Right atrium auricular region (tissue), 2 donors: ENCODE measurements around the gene SPTBN1. TPM values are rescaled to one million over a fixed set of nuclear protein-coding genes. Genes with fewer than 3 reads are reported as not detected.
A peak's percentile ranks its signal among the peaks of the same experiment; 100 is the strongest.

Experiments
- DNase-seq: peaks from one replicate; pipeline ENCODE4 v3.0.0-alpha.2; 2019; ENCODE audit warnings: low spot score
- H3K27ac ChIP-seq, 2 donors: fragments of 200-600 bp; sonication (generic); 1 replicate in 1 of 2; 2 replicates in 1 of 2; pipeline ENCODE4 v1.5.1; 2016 to 2019
- H3K27me3 ChIP-seq, 2 donors: fragments of 200-600 bp; sonication (generic); one replicate each; pipeline versions ENCODE4 v1.5.1 to v1.6.0; 2017 to 2019
- H3K36me3 ChIP-seq: fragments of 200-600 bp; sonication (generic); one replicate; pipeline ENCODE4 v1.5.1; 2016
- H3K4me1 ChIP-seq, 2 donors: fragments of 200-600 bp; sonication (generic); one replicate each; pipeline versions ENCODE4 v1.5.1 to v1.6.0; 2017 to 2019
- H3K4me3 ChIP-seq, 2 donors: fragments of 200-600 bp; sonication (generic); 1 replicate in 1 of 2; 2 replicates in 1 of 2; pipeline ENCODE4 v1.5.1; 2017 to 2019; ENCODE audit warnings: mild to moderate bottlenecking in 1 of 2, moderate library complexity in 1 of 2
- H3K9me3 ChIP-seq, 2 donors: fragments of 200-600 bp; sonication (generic); one replicate each; pipeline ENCODE4 v1.5.1; 2019
- total RNA-seq, 2 donors: library from RNA; depleted of rRNA; stranded (reverse); fragments of >200 nt; gene quantifications; one replicate each; pipeline ENCODE4 v1.1.0, GENCODE V29; 2016
- TF ChIP-seq, protein P1 (sequence below), 2 donors: fragments of 200-600 bp; sonication (generic); IDR thresholded peaks; one replicate each; pipeline ENCODE4 v1.5.1; 2019; ENCODE audit warnings: antibody characterized with exemption in 2 of 2

SPTBN1 gene
- total RNA-seq, 2 donors from 2014 or later = 265 to 382 TPM

DNA sequence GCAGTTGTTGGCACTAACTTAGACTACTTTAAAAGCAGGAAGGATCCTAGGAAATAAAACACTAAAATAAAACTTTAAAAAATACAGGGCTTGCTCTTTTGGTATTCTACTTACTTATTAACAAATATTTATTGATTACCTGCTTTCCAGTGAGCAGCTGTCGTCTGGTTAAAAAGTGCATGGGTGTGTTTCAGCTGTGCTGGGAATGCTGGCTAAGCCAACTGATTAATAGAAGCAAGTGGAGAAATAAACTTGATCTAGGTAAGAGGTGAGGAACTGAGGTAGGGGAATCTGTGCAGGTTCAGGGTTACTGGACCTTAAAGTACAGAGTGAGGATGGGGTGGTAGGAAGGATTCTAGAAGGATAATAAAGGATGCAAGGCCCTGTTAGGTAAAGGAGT, 110.8 kb downstream of the SPTBN1 start:
- DNase-seq = no peak
- peaks cover 4% of the 10 kb centered on the region for H3K36me3 ChIP-seq
- H3K9me3 ChIP-seq = no peaks in the 10 kb centered on the region
- no peak overlapping the region for H3K4me3 ChIP-seq
- no peaks in the 10 kb centered on the region for H3K27me3 ChIP-seq
- H3K27ac ChIP-seq = no peak overlapping the region
- H3K4me1 ChIP-seq = peaks cover 0 to 72% of the 10 kb centered on the region in 2 donors
- TF ChIP-seq, protein P1, sequence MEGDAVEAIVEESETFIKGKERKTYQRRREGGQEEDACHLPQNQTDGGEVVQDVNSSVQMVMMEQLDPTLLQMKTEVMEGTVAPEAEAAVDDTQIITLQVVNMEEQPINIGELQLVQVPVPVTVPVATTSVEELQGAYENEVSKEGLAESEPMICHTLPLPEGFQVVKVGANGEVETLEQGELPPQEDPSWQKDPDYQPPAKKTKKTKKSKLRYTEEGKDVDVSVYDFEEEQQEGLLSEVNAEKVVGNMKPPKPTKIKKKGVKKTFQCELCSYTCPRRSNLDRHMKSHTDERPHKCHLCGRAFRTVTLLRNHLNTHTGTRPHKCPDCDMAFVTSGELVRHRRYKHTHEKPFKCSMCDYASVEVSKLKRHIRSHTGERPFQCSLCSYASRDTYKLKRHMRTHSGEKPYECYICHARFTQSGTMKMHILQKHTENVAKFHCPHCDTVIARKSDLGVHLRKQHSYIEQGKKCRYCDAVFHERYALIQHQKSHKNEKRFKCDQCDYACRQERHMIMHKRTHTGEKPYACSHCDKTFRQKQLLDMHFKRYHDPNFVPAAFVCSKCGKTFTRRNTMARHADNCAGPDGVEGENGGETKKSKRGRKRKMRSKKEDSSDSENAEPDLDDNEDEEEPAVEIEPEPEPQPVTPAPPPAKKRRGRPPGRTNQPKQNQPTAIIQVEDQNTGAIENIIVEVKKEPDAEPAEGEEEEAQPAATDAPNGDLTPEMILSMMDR (IDR thresholded peaks at IDR 0.05) = no peak

DNA sequence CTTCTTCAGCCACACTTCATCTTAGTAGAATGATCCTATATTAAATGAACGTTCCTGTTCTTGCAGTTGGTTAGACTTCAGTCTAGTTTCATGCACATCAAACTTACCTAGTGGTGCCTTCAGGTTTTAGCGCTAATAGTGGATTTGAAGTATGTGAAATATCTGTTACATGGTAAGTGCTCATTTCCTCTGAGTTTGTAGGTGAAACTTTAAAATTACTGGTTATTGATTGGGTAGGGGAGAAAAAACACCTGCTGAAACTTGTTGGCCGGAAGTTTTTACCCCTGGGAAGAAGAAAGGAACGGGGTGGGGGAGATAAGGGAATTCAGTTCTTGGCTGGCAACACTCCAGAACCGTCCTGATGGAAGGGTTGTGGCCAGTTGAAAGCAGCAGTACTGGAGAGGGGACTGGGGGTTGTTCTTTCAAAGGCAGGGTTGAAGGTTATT, 112.8 kb downstream of the SPTBN1 start:
- DNase-seq = no peak
- no peaks in the 10 kb centered on the region for H3K36me3 ChIP-seq
- TF ChIP-seq, protein P1 (IDR thresholded peaks at IDR 0.05) = no peak
- no peaks in the 10 kb centered on the region for H3K9me3 ChIP-seq
- H3K27ac ChIP-seq = peak overlapping the region in 1 of 2 donors; percentile 47
- no peak overlapping the region for H3K4me3 ChIP-seq
- peaks cover 0 to 79% of the 10 kb centered on the region in 2 donors for H3K4me1 ChIP-seq
- H3K27me3 ChIP-seq = no peaks in the 10 kb centered on the region

DNA sequence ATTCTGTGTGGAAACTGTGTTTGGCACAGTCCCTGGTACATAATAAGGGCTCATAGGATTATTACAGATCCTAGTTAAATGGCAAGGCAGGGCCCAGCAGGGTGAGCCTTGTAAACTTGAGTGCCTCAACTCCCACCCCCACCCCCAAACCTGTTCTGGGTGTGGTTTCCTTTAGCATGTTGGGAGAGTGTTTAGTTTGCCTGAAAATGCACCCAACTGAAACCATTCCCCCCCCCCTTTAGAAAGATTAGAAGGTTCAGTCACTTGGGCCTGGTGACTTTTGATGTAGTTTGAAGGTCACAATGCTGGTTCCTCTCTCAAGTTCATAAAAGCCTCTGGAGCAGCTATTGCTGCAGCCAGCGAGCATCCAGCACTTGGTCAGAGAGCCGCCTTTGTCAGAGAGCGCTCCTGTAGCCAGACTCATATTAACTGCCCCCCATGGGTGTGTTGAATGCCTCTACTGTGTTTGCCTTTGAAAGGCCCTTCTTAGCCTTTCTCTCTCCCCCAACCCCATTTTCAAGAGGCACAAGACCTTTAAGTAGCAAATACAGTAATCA, 113.7 kb downstream of the SPTBN1 start:
- H3K27me3 ChIP-seq = no peaks in the 10 kb centered on the region
- H3K4me3 ChIP-seq = no peak overlapping the region
- TF ChIP-seq, protein P1 (IDR thresholded peaks at IDR 0.05) = no peak
- no peaks in the 10 kb centered on the region for H3K36me3 ChIP-seq
- no peaks in the 10 kb centered on the region for H3K9me3 ChIP-seq
- DNase-seq = no peak
- peak overlapping the region; percentile 12 to 47 for H3K27ac ChIP-seq
- H3K4me1 ChIP-seq = peaks cover 0 to 81% of the 10 kb centered on the region in 2 donors

DNA sequence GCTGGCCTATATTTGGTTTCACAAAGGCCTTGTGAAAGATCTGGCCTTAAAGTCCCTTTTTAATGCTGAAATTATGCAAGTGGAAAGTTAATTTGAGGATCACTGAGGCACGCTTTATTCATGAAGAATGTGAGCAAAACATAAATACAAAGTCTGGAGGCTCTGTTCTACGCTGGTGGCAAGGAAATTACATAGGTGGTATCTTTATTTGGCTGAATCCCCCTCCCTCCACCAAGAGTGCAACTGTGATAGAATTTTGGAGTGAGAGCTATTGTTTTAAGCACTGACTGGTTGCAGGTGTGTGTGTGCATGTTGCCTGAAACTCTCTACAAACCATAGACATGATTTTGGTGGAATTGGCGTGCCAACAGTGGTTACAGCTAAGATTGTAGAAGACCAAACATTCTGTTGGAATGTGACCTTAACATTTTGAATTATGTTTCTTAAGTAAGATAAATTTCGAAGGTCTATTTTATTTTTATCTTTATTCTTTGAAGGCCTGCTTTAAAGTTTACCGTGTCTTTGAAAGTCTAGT, 114.3 kb downstream of the SPTBN1 start:
- peak overlapping the region; percentile 47 to 77 for H3K27ac ChIP-seq
- no peaks in the 10 kb centered on the region for H3K27me3 ChIP-seq
- peaks cover 0 to 81% of the 10 kb centered on the region in 2 donors for H3K4me1 ChIP-seq
- no peaks in the 10 kb centered on the region for H3K36me3 ChIP-seq
- H3K9me3 ChIP-seq = no peaks in the 10 kb centered on the region
- H3K4me3 ChIP-seq = no peak overlapping the region
- TF ChIP-seq, protein P1 (IDR thresholded peaks at IDR 0.05) = no peak
- no peak for DNase-seq

DNA sequence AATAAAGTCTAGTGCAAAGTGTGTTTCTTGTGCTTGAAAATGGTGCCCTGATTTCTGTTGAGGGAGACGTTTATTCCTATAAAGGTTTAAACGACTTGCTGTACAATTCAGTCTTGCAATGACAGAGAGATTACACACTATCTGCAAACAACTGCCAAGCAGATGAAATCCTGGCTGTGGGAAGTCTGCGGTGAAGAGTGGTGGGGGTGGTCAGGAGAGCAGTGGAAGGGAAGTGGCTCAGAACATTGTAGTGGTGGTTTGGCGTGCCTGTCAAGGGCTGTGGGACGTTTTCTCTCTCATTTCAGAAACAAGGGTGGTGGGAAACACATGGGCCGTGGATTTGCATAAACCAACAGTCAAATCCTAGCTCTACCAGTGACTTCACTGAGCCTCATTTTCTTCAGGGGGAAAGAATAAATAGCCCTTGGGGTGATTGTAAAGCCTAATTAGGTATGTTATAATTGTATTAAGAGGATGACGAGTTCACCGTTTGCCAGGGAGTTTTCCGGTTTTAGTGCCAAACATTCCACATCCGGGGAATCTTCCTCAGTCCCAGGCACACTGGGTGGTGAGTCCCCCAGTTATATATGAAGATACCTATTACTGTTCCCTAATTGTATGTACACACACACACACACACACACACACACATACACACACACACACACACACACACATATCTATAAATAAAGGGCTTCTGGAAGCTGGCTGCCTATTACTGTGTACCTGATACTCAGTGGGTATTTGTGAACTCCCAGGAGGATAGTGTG, 115.0 kb downstream of the SPTBN1 start:
- no peaks in the 10 kb centered on the region for H3K36me3 ChIP-seq
- no peak for DNase-seq
- TF ChIP-seq, protein P1 (IDR thresholded peaks at IDR 0.05) = no peak
- peaks cover 0 to 85% of the 10 kb centered on the region in 2 donors for H3K4me1 ChIP-seq
- no peaks in the 10 kb centered on the region for H3K9me3 ChIP-seq
- no peaks in the 10 kb centered on the region for H3K27me3 ChIP-seq
- no peak overlapping the region for H3K4me3 ChIP-seq
- H3K27ac ChIP-seq = peak overlapping the region; percentile 75 to 77
